K562 (cell line): ENCODE data around the gene GALNT12. TPM values are rescaled to one million over a fixed set of nuclear protein-coding genes. Genes with fewer than 3 reads are reported as not detected.

ENCODE experiments used
- CHCHD3 ChIP-seq: fragments of 250-450 bp; sonication (Bioruptor Pico); IDR thresholded peaks from 2 replicates; pipeline ENCODE4 v2.1.2; 2022; ENCODE audit warnings: mild to moderate bottlenecking
- DPF2 ChIP-seq: fragments of 450-650 bp; IDR thresholded peaks from 2 replicates; pipeline ENCODE4 v1.6.1; 2016
- EP300 ChIP-seq: IDR thresholded peaks from 2 replicates; pipeline ENCODE4 v1.6.1; 2012; ENCODE audit warnings: low read length, improper control_type of control experiment
- MAFK ChIP-seq: IDR thresholded peaks from 2 replicates; pipeline ENCODE4 v1.6.1; 2011; ENCODE audit warnings: low read length, improper control_type of control experiment
- NCOA6 ChIP-seq: fragments of 450-650 bp; IDR thresholded peaks from 2 replicates; pipeline ENCODE4 v1.6.1; 2017; ENCODE audit warnings: mild to moderate bottlenecking
- OTX1 ChIP-seq: fragments of 450-650 bp; formaldehyde crosslinking; IDR thresholded peaks from 2 replicates; pipeline ENCODE4 v1.4.0; 2022; ENCODE audit warnings: mild to moderate bottlenecking
- RBFOX2 ChIP-seq: fragments of 200-400 bp; formaldehyde crosslinking; IDR thresholded peaks from 2 replicates; pipeline ENCODE4 v1.6.1; 2017; ENCODE audit warnings: low read depth, mild to moderate bottlenecking, low read length, moderate library complexity
- TGIF2 ChIP-seq: sonication (generic); formaldehyde crosslinking; IDR thresholded peaks from 2 replicates; pipeline ENCODE4 v1.8.1; 2022; ENCODE audit warnings: mild to moderate bottlenecking, missing genetic modification reagents, moderate library complexity
- YY1 ChIP-seq, 3 experiments: IDR thresholded peaks; 2 replicates each; pipeline ENCODE4 v1.6.1; 2011; ENCODE audit warnings: low read length in 2 of 3, mild to moderate bottlenecking in 2 of 3, moderate library complexity in 2 of 3, borderline replicate concordance in 1 of 3, control low read depth in 1 of 3, low read depth in 1 of 3; ENCODE audit not compliant: insufficient read depth in 3 of 3, insufficient replicate concordance in 2 of 3, control insufficient read depth in 1 of 3, insufficient read length in 1 of 3; ENCODE audit errors: extremely low read depth in 1 of 3
- ZBTB17 ChIP-seq: fragments of 450-650 bp; formaldehyde crosslinking; IDR thresholded peaks from 2 replicates; pipeline ENCODE4 v1.4.0; 2020; ENCODE audit warnings: mild to moderate bottlenecking
- ZNF778 ChIP-seq: fragments of 450-650 bp; formaldehyde crosslinking; IDR thresholded peaks from 2 replicates; pipeline ENCODE4 v1.4.0; 2020; ENCODE audit warnings: mild to moderate bottlenecking, moderate library complexity
- ZNF79 ChIP-seq: fragments of 250-450 bp; sonication (Bioruptor Pico); IDR thresholded peaks from 2 replicates; pipeline ENCODE4 v1.4.0; 2020; ENCODE audit warnings: low read depth, mild to moderate bottlenecking, moderate library complexity
- polyA plus RNA-seq, 8 experiments: library from polyadenylated mRNA; depleted of rRNA in 4 of 8; stranded (reverse) in 5 of 8; unstranded in 3 of 8; fragments of >200 nt; fragmentation: Nextera tagmentation in 2 of 8; fragmentation: Illumina TruSeq in 1 of 8; extraction: Ambion mirVana in 2 of 8; extraction: Trizol in 1 of 8; gene quantifications; 2 replicates each; pipeline versions ENCODE4 v1.2.1 to v1.2.3, GENCODE V29; 2011 to 2014; ENCODE audit warnings: inconsistent platforms in 1 of 8, missing spikeins in 1 of 8
- total RNA-seq, 7 experiments: library from RNA; depleted of rRNA in 6 of 7; stranded (reverse); fragments of >200 nt in 6 of 7; fragmentation: Illumina TruSeq in 2 of 7; extraction: Trizol in 2 of 7; gene quantifications; 2 replicates each; pipeline versions ENCODE4 v1.2.1 to v1.2.3, GENCODE V29; 2011 to 2021; ENCODE audit warnings: low replicate concordance in 1 of 7
- TF ChIP-seq, protein P1 (sequence below), 2 experiments: fragments of 450-650 bp; conservative IDR thresholded peaks; 2 replicates each; pipeline ENCODE4 v1.6.1; 2017; ENCODE audit warnings: mild to moderate bottlenecking in 2 of 2, moderate library complexity in 2 of 2
- TF ChIP-seq, protein P2 (sequence below): fragments of 450-650 bp; IDR thresholded peaks from 2 replicates; pipeline ENCODE4 v1.6.1; 2016; ENCODE audit warnings: borderline replicate concordance
- TF ChIP-seq, protein P3 (sequence below): fragments of 250-450 bp; sonication (Bioruptor Pico); IDR thresholded peaks from 2 replicates; pipeline ENCODE4 v1.8.0; 2022; ENCODE audit warnings: inconsistent platforms
- TF ChIP-seq, protein P4 (sequence below): IDR thresholded peaks from 3 replicates; pipeline ENCODE4 v1.6.1; 2011; ENCODE audit warnings: borderline replicate concordance, mild to moderate bottlenecking, moderate library complexity; ENCODE audit not compliant: insufficient read length; ENCODE audit errors: extremely low read depth
- TF ChIP-seq, protein P5 (sequence below): fragments of 250-450 bp; sonication (Bioruptor Pico); IDR thresholded peaks from 2 replicates; pipeline ENCODE4 v1.5.0; 2021

Gene GALNT12
- total and polyA plus RNA-seq, 9 of the 15 experiments (the other 6 are each of a cell fraction or from before 2014, with no cell fraction given) = 29.7 to 82.9 (median 44.2) TPM

DNA sequence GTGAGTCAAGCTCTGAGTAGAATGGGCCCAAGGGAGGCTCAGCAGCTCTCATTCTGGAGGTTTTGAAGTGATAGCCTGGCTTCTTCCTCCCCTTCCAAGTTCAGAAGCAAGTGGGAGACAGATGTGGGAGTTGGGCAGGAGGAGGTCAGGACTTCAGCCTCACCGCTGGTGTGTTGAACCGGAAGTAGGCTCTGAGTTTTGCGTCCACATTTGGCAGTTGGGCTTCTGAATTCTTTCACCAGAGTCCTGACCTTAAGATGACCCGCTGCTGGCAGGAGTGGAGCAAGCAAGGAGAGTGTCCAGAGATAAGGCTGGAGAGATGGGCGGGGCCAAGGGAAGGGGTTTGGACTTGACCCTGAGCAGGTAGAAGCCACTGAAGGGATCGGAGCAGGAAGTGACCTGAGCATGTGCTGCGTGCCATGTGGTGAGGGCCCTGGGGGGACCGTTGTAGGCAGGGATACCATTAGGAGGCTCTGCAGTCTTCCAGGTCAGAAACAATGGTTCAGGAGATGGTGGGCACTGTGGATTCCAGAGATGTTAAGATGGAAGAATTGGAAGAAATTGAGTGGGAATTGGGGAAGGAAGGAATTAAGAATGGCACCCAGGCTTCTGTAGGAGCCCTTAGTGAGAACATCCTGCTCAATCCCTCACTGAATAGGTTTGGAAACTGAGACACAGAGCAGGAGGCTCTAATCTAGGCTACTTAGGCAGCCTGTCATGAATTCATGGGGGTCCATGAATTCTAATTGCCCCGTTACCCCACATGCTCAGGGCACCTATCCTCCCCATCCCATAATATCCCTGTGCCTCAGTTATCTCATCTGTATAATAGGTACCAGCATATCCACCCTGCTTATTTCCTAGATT is 25.9 kb downstream of the GALNT12 start (continued):
- TF ChIP-seq NCOA6 = no peak
- TF ChIP-seq CHCHD3 = no peak
- TF ChIP-seq, protein P1, sequence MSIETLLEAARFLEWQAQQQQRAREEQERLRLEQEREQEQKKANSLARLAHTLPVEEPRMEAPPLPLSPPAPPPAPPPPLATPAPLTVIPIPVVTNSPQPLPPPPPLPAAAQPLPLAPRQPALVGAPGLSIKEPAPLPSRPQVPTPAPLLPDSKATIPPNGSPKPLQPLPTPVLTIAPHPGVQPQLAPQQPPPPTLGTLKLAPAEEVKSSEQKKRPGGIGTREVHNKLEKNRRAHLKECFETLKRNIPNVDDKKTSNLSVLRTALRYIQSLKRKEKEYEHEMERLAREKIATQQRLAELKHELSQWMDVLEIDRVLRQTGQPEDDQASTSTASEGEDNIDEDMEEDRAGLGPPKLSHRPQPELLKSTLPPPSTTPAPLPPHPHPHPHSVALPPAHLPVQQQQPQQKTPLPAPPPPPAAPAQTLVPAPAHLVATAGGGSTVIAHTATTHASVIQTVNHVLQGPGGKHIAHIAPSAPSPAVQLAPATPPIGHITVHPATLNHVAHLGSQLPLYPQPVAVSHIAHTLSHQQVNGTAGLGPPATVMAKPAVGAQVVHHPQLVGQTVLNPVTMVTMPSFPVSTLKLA (conservative IDR thresholded peaks at IDR 0.05) = peak; percentile 80 to 91
- TF ChIP-seq RBFOX2 = peak; percentile 75
- TF ChIP-seq, protein P2, sequence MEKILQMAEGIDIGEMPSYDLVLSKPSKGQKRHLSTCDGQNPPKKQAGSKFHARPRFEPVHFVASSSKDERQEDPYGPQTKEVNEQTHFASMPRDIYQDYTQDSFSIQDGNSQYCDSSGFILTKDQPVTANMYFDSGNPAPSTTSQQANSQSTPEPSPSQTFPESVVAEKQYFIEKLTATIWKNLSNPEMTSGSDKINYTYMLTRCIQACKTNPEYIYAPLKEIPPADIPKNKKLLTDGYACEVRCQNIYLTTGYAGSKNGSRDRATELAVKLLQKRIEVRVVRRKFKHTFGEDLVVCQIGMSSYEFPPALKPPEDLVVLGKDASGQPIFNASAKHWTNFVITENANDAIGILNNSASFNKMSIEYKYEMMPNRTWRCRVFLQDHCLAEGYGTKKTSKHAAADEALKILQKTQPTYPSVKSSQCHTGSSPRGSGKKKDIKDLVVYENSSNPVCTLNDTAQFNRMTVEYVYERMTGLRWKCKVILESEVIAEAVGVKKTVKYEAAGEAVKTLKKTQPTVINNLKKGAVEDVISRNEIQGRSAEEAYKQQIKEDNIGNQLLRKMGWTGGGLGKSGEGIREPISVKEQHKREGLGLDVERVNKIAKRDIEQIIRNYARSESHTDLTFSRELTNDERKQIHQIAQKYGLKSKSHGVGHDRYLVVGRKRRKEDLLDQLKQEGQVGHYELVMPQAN = peak; percentile 87; the same call in 1 of the 2 replicates
- 0 out of 2 replicates have a peak, but pooled peaks have one; percentile 21 for TF ChIP-seq ZBTB17 (CRISPR knock-in tag)
- TF ChIP-seq, protein P3, sequence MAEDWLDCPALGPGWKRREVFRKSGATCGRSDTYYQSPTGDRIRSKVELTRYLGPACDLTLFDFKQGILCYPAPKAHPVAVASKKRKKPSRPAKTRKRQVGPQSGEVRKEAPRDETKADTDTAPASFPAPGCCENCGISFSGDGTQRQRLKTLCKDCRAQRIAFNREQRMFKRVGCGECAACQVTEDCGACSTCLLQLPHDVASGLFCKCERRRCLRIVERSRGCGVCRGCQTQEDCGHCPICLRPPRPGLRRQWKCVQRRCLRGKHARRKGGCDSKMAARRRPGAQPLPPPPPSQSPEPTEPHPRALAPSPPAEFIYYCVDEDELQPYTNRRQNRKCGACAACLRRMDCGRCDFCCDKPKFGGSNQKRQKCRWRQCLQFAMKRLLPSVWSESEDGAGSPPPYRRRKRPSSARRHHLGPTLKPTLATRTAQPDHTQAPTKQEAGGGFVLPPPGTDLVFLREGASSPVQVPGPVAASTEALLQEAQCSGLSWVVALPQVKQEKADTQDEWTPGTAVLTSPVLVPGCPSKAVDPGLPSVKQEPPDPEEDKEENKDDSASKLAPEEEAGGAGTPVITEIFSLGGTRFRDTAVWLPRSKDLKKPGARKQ (CRISPR knock-in tag) = no peak
- TF ChIP-seq ZNF79 (CRISPR knock-in tag) = no peak
- peak; percentile 91 for TF ChIP-seq DPF2
- TF ChIP-seq, protein P4, sequence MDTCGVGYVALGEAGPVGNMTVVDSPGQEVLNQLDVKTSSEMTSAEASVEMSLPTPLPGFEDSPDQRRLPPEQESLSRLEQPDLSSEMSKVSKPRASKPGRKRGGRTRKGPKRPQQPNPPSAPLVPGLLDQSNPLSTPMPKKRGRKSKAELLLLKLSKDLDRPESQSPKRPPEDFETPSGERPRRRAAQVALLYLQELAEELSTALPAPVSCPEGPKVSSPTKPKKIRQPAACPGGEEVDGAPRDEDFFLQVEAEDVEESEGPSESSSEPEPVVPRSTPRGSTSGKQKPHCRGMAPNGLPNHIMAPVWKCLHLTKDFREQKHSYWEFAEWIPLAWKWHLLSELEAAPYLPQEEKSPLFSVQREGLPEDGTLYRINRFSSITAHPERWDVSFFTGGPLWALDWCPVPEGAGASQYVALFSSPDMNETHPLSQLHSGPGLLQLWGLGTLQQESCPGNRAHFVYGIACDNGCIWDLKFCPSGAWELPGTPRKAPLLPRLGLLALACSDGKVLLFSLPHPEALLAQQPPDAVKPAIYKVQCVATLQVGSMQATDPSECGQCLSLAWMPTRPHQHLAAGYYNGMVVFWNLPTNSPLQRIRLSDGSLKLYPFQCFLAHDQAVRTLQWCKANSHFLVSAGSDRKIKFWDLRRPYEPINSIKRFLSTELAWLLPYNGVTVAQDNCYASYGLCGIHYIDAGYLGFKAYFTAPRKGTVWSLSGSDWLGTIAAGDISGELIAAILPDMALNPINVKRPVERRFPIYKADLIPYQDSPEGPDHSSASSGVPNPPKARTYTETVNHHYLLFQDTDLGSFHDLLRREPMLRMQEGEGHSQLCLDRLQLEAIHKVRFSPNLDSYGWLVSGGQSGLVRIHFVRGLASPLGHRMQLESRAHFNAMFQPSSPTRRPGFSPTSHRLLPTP = no peak
- peak in 2 of 3 experiments; percentile 5 to 18 for TF ChIP-seq YY1 (IDR thresholded peaks at IDR 0.05; ENCODE audit: borderline replicate concordance in 1 of 3, control insufficient read depth in 1 of 3, extremely low read depth in 1 of 3, insufficient read depth in 3 of 3, insufficient read length in 1 of 3, insufficient replicate concordance in 2 of 3, low read depth in 1 of 3, low read length in 2 of 3)
- TF ChIP-seq MAFK = no peak
- peak; percentile 13; the same call in 1 of the 2 replicates for TF ChIP-seq OTX1 (CRISPR knock-in tag)
- no peak for TF ChIP-seq ZNF778 (CRISPR knock-in tag)
- TF ChIP-seq TGIF2 (CRISPR knock-in tag) = no peak
- peak; percentile 94 for TF ChIP-seq EP300
- TF ChIP-seq, protein P5, sequence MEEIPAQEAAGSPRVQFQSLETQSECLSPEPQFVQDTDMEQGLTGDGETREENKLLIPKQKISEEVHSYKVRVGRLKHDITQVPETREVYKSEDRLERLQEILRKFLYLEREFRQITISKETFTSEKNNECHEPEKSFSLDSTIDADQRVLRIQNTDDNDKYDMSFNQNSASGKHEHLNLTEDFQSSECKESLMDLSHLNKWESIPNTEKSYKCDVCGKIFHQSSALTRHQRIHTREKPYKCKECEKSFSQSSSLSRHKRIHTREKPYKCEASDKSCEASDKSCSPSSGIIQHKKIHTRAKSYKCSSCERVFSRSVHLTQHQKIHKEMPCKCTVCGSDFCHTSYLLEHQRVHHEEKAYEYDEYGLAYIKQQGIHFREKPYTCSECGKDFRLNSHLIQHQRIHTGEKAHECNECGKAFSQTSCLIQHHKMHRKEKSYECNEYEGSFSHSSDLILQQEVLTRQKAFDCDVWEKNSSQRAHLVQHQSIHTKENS (CRISPR knock-in tag) = no peak
